SHP77 (cell line): ENCODE results near the gene ABLIM2.
A peak's percentile ranks its signal among the peaks of the same experiment; 100 is the strongest.

Experiments
- DNase-seq, 2 experiments: peaks; one replicate each; lab custom pipeline; 2025; lab: John Stamatoyannopoulos, UW

ABLIM2 gene

DNA sequence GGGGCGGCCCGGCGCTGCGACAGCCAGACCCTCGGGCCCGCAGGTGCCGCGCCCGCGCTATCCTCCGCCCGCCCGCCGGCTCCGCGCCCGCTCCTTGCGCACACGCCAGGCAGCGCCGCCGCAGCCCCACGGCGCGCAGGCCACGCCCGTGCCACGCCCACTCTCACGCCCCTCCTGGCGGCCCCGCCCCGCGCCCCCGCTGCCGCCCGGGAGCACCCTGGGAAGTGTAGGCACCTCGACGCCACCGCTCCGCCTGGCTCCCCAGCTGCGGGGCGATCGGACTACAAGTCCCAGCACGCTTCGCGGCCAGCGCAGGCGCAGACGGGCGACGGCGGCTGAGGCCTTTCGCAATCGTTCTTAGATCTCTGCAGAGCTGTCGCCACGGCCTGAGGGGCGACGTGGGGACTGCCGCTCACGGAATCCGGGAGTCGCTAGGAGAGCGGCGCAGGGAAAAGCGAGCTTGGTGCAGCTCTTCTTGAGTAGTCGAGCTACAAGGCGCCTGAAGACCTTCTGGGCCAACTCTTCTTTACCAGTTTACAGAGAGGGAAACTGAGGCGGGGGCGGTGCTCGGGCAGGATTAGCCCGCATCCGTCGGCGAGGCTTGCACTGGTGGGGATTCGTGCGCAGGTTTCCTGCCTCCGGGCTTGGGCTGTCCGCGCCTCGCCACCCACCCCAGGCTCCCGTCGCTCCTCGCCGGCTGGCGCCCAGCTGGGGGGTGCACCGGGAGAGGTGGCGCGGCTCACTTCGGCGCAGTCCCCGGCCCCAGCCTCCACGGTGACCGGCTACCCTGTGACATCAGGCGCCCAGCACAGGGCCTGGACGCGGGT, at the start of gene ABLIM2:
ABLIM2 (minus strand) TSS at position 104 of the 827 bp plus-strand sequence. CDS start 124 bp downstream, outside the sequence.
- DNase-seq, result peak; percentile 66 to 79

DNA sequence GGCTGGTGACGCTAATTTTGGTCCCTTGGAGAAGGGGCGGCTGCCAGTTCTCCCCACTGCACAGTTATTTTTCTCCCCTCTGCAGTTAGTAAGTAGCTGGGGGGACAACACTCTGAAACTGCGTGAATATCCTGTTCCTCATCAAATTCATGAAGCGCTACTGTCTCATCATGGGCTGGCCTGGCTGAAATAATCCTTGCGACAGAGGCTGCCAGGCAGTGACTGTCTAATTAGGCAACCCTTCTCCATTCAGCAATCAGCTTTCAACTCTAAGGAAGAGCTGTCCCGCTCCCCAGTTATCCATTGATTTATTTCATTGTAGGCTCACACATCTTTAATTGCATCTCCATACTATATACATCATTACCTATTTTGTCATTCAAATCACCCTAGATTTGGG, 48.7 kb upstream of the ABLIM2 start:
- DNase-seq, result no peak

GRCh38 chr4:8205749-8206611, 47.4 kb upstream of the ABLIM2 start:
- DNase-seq, result peak in 1 of 2 experiments; percentile 38

DNA sequence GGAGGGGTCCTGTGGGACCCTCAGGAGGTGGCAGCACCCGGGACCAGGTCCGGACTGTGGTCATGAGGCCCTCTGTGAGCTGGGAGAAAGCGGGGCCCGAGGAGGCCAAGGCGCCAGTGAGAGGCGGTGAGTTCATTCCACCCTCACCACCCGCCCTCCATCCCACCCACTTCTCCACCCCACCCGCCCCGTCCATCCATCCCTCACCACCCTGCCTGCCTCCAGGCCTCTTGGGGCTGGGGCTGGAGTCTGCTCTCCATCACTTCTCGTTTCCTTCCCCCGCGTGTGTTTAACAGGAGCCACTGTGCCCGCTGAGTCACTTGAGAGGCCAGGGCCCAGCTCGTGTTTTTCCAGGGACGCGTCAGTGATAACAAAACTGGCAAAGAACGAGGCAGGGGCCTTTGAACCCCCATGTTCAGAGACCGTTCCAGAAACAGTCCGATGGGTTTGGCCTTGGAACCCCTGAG, 46.7 kb upstream of the ABLIM2 start:
- DNase-seq, result no peak

- no peak for DNase-seq
Observed at GRCh38 chr4:8204576-8205227, 46.1 kb upstream of the ABLIM2 start.

DNA sequence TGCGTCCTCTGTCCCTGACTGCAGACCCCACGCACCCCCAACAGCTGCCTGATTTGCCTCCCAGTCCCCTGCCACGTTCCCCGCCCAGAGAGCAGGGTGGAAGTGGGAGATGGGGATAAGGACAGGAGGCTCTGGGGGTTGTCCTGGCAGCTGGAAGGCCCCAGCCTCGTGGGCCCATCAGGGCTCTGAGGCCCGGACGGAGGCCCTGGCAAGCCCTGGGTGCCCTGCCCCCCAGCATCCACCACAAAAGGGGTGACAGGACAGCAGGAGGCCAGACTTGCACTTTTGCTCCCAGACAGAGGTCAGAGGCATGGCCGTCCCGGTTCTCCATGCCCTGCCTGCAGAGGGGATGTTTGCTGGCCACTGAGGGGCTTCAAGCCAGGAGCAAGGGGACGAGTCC, 45.2 kb upstream of the ABLIM2 start:
- DNase-seq, result no peak

- DNase-seq, result no peak
Observed at GRCh38 chr4:8203052-8203401, 44.4 kb upstream of the ABLIM2 start.

- no peak for DNase-seq
Observed at GRCh38 chr4:8202108-8203051, 43.8 kb upstream of the ABLIM2 start.

GRCh38 chr4:8201321-8201781, 42.7 kb upstream of the ABLIM2 start:
- DNase-seq, result no peak

- no peak for DNase-seq
Observed at GRCh38 chr4:8200302-8200975, 41.8 kb upstream of the ABLIM2 start.

GRCh38 chr4:8199594-8200301, 41.1 kb upstream of the ABLIM2 start:
- no peak for DNase-seq

DNA sequence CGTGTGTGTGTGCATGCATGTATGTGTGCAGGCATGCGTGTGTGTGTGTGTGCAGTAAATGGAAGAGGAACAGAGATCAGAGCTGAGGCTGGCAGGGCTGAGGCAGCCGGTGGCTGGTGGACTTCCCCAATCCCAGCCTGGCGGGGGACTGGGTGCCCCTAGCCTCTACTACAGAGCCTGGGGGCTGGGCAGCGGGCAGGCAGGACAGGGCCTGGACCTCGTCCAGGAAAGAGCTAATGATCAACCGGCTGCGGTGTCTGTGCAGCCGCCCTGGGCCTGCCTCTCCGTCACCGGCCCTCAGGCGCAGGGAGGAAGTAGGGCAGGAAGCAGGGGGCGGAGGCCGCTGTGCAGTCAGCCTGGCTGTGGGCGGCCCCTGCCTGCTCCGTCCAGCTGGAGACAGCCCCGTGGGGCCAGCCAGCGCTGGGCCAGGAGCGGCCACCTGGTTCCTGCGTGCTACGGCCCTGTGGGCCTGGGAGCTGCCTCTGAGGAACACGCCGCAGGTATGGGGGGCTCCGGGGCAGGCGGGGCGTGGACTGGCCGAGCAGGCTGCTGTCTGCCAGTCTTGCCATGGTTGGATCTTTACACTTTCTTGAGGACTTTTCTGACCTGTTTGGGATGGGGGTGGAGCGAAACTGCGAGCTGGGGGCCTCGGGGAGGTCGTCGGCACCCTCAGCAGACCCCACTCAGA, 40.4 kb upstream of the ABLIM2 start, which contains the start of gene SH3TC1:
SH3TC1 (plus strand) TSS at position 385 of the 688 bp plus-strand sequence. CDS start 5,905 bp downstream, outside the sequence.
- DNase-seq, result peak; percentile 44 to 49

- DNase-seq, result no peak
Observed at GRCh38 chr4:8198206-8198905, 39.7 kb upstream of the ABLIM2 start.

DNA sequence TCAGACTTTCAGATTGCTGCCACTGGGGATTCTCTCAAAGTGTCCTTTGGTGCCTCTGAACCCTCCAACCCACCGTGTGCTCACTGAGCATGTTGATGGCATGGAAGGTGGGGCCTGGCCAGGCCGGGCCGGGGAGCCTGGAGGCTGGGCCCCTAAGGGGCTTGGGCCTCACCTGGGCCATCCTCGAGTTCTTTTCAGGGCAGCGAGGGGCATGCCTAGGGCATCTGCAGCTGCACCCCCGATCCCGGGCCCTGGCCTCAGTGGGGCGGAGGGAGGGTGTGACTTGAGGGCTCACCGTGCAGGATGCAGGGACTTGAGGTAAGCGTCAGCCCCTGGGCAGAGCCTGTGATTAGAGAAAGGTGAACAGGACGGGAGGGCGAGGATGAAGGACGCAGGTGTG, 38.9 kb upstream of the ABLIM2 start:
- no peak for DNase-seq

DNA sequence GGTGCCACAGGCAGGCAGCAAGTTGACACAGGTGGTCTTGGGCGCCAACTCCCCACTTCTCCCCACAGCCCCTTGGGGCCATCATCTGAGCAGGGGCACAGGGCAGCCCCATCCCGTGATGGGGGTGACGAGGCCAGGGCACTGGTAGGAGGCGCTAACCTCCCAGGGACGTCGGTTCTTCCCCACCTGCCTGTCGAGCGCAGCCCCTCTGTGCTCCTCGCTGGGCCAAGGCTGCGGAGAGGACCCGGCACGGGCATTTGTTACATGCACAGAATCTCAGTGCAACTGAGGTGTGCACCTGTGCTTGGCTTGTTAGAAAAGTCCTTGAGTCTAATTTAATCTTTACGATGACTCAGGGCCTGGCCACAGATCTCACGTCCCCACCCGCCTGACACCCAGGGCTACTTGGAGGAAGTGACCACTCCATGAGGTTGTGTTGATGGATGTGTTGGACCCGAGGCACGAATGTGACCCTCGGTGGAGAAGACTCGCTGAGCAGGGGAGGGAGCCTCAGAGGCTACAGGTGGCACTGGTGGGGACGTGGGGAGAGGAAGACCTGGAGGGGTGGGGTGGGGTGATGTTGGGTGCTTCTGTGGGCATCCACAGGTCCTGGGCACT, 37.3 kb upstream of the ABLIM2 start:
- DNase-seq, result no peak

- DNase-seq, result no peak
Observed at GRCh38 chr4:8195431-8195830, 36.8 kb upstream of the ABLIM2 start.

DNA sequence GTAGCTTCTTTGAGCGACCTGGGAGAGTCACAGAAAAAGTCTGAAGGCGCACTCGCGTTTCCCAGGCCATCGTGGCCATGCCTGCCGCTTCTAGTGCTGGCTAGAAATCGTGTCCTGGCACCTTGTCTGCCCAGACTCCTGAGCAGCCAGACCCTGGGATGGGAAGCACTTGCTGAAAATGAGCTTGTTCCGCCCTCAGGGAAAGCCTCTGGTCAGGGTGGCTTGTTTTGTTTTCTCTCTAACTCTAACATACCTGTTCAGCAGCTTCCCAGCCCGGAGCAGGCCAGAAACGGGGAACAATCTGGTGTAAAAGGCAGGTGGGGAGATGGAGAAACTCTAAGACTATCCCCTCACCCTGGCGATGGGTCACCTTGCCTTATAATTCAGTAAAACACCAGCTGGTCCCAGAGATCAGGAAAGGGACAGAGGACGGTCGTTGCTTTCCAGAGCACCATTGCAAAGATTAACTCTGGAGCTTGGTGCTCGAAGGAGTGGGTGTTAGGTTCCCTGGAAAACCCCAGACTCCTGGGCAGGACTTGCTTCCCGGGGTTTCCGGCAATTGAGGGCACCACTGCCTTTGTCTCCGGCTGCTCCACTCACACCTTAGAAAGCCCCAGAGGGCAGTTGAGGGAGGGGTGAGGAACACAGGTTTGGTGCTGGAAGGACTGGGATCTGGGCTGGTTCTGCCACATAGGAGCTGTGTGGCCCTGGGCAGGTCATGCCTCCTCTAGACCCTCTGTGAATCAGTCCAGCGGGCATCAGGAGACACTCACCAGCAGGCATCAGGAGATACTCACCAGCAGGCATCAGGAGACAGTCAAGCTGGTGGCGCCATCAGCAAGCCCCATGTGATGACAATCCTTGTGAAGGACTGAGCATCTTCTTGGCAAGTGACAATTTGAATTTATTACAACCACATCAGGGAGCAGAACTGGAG, 36.0 kb upstream of the ABLIM2 start:
- no peak for DNase-seq
